Chondrocyte (in vitro differentiated cells): Measurements from ENCODE around the gene DUSP16. TPM values are rescaled to one million over a fixed set of nuclear protein-coding genes. Genes with fewer than 3 reads are reported as not detected.

Experiments used
- DNase-seq: peaks from one replicate; pipeline ENCODE4 v3.0.0; 2021; ENCODE audit warnings: mixed read lengths, low spot score
- H3K27ac Mint-ChIP-seq: one replicate; pipeline ENCODE4 v1.8.0; 2021; ENCODE audit warnings: mild to moderate bottlenecking, moderate library complexity, mixed read lengths; ENCODE audit not compliant: unreplicated experiment
- H3K27me3 Mint-ChIP-seq: 2 replicates; pipeline ENCODE4 v1.8.0; 2021; ENCODE audit warnings: low read depth, mixed read lengths
- H3K36me3 Mint-ChIP-seq: 2 replicates; pipeline ENCODE4 v1.8.0; 2021; ENCODE audit warnings: low read depth, mixed read lengths
- H3K4me1 Mint-ChIP-seq: 2 replicates; pipeline ENCODE4 v1.8.0; 2021; ENCODE audit warnings: low read depth, mild to moderate bottlenecking, mixed read lengths
- H3K4me3 Mint-ChIP-seq: one replicate; pipeline ENCODE4 v1.8.0; 2021; ENCODE audit warnings: mild to moderate bottlenecking, moderate library complexity, mixed read lengths; ENCODE audit not compliant: unreplicated experiment
- H3K9me3 Mint-ChIP-seq: 2 replicates; pipeline ENCODE4 v1.8.0; 2021; ENCODE audit warnings: low read depth, mixed read lengths
- CTCF ChIP-seq: fragments of 200-600 bp; sonication (generic); IDR thresholded peaks from 2 replicates; pipeline ENCODE4 v1.5.0; 2021; ENCODE audit warnings: antibody characterized with exemption, mild to moderate bottlenecking, moderate library complexity
- total RNA-seq: library from RNA; stranded (reverse); gene quantifications from 3 replicates; pipeline ENCODE4 v1.2.1, GENCODE V29; 2021

DUSP16 gene
- total RNA-seq, 1 donor from 2014 or later, result 13.7 TPM

GRCh38 chr12:12440784-12441428 lies 121.8 kb downstream of the DUSP16 start:
- H3K36me3 Mint-ChIP-seq, result peaks cover 15% of the 10 kb centered on the region
- no peaks in the 10 kb centered on the region for H3K27me3 Mint-ChIP-seq
- H3K4me1 Mint-ChIP-seq, result peaks cover 43% of the 10 kb centered on the region
- H3K27ac Mint-ChIP-seq, result no peak overlapping the region
- H3K9me3 Mint-ChIP-seq, result peaks cover 7% of the 10 kb centered on the region
- H3K4me3 Mint-ChIP-seq, result no peak overlapping the region
- TF ChIP-seq CTCF, result no peak
- DNase-seq, result no peak

DNA sequence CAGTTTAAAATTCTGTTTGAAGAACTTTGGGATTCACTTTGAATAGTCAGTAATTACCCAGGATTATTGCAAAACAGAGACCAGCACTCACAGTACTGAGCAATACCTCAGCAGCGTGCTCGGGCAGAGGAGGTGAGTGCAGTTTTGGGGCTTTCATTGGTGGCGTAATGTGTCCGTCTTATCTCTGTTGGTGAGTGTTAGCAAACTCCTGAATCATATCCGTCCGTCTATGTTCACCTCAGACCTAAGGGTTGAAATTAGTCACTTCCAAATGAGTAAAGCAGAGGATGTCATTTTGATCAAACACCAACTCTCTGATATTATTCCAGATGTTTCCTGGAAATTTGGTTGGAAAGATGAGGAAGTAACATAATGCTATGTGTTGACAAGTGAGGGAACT lies 123.0 kb downstream of the DUSP16 start:
- H3K27ac Mint-ChIP-seq, result no peak overlapping the region
- H3K27me3 Mint-ChIP-seq, result no peaks in the 10 kb centered on the region
- H3K36me3 Mint-ChIP-seq, result peaks cover 15% of the 10 kb centered on the region
- H3K4me1 Mint-ChIP-seq, result peaks cover 43% of the 10 kb centered on the region
- TF ChIP-seq CTCF, result no peak
- peaks cover 7% of the 10 kb centered on the region for H3K9me3 Mint-ChIP-seq
- H3K4me3 Mint-ChIP-seq, result no peak overlapping the region
- DNase-seq, result no peak

DNA sequence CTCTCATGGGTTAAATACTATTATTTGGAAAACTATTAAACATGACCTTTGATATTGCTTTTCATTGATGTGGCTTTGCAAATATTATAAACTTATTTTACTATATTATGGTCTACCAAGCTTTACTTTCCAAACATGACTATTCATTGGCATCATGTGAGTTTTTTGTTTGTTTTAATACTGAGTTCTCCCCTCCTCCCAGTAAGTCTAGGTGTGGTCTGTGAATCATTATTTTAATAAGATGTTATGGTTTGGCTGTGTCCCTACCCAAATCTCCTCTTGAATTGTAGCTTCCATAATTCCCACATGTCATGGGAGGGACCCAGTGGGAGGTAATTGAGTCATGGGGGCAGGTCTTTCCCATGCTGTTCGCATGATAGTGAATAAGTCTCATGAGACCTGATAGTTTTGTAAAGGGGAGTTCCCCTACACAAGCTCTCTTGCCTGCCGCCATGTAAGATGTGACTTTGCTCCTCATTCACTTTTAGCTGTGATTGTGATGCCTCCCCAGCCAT lies 125.8 kb downstream of the DUSP16 start:
- H3K4me1 Mint-ChIP-seq, result peaks cover 38% of the 10 kb centered on the region
- peaks cover 7% of the 10 kb centered on the region for H3K9me3 Mint-ChIP-seq
- no peak overlapping the region for H3K27ac Mint-ChIP-seq
- no peak overlapping the region for H3K4me3 Mint-ChIP-seq
- no peaks in the 10 kb centered on the region for H3K27me3 Mint-ChIP-seq
- TF ChIP-seq CTCF, result no peak
- DNase-seq, result no peak
- H3K36me3 Mint-ChIP-seq, result peaks cover 15% of the 10 kb centered on the region

DNA sequence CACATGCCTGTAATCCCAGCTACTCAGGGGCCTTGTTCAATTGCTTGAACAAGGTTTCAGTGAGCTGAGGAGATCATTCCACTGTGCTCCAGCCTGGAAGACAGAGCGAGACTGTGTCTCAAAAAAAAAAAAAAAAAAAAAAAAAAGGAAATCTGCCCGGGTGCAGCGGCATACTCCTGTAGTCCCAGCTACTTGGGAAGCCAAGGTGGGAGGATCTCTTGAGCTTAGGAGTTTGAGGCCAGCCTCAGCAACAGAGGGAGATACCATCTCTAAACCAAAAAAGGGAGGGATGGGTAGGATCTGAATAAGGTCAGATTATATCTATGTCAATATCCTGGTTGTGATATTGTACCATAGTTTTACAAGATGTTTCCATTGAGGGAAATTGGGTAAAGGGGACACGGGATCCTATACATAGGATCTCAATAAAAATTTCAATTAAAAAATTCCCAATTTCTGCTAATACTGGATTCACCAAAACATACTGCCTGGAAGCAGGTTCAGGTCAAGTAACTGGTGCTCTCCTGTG lies 129.4 kb downstream of the DUSP16 start:
- Mint-ChIP-seq H3K4me1 (peaks cover 46% of the 10 kb centered on the region), H3K27ac (peak overlapping the region; percentile 63), H3K9me3 (peaks cover 7% of the 10 kb centered on the region), H3K27me3 (no peaks in the 10 kb centered on the region), H3K4me3 (no peak overlapping the region), H3K36me3 (peaks cover 14% of the 10 kb centered on the region)
- TF ChIP-seq CTCF, result no peak
- no peak for DNase-seq

- no peaks in the 10 kb centered on the region for H3K27me3 Mint-ChIP-seq
- H3K9me3 Mint-ChIP-seq, result peaks cover 5% of the 10 kb centered on the region
- no peak for DNase-seq
- H3K27ac Mint-ChIP-seq, result peak overlapping the region; percentile 87
- no peak overlapping the region for H3K4me3 Mint-ChIP-seq
- H3K4me1 Mint-ChIP-seq, result peaks cover 46% of the 10 kb centered on the region
- peaks cover 10% of the 10 kb centered on the region for H3K36me3 Mint-ChIP-seq
- no peak for TF ChIP-seq CTCF
Measured at GRCh38 chr12:12432364-12432763, 130.3 kb downstream of the DUSP16 start.
